C4-2B (cell line): Measurements from ENCODE around the gene C1QTNF6.

ENCODE experiments used
- H3K27ac ChIP-seq: fragments of 450-650 bp; 2 replicates; pipeline ENCODE4 v1.5.1; 2017
- CTCF ChIP-seq: fragments of 450-650 bp; conservative IDR thresholded peaks from 2 replicates; pipeline ENCODE4 v1.5.1; 2017; ENCODE audit warnings: mild to moderate bottlenecking
- ZFX ChIP-seq: fragments of 450-650 bp; IDR thresholded peaks from 2 replicates; pipeline ENCODE4 v1.6.1; 2017

Gene C1QTNF6

DNA sequence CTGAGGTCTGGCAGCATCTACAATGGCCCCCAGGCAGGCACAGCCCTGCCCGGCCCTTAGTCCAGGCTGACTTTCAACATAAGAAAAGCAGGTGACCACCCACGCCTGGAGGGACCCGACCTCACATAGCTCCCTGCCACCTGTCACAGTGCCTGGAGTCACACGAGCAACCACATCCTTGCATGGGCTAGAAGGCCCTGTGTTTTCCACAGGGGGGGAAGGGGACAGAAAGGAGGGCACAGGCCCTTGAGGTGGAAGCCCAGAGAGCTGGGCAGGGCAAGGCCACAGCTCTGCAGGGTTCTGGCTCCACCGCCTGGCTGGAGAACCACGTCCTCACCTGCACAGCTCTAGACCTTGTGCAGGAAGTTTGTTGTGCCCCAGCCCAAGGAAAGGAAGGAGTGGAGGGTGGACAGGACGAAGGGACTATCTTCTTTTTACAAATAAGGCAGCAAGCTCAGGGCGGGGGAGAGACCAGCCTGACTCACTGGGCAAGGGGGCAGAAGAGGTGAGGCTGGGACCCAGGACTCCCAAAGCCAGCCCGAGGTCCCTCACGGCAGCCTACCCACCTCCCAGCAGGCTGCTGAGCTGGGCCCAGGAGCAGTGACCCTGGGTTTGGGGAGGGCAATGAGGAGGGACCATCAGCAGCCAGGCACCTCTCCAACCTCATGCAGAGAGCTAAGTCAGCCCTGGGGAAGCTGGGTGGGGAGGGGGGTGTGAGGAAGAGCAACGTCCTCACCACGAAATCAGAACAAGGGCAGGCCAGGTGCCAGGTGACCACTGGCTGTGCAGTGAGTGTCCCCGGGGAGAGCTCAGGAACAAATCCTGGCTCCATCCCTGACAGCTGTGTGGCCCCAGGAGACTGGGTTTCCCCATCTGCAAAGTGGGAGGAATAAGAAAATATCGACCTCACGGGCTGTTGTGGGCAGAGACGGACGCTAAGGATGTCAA lies 4.3 kb downstream of the C1QTNF6 start:
- H3K27ac ChIP-seq, result no peak overlapping the region
- TF ChIP-seq ZFX (no peak), CTCF (no peak)

- no peak overlapping the region for H3K27ac ChIP-seq
- TF ChIP-seq ZFX (no peak), CTCF (no peak)
Measured at GRCh38 chr22:37182949-37183245, 5.2 kb downstream of the C1QTNF6 start.

DNA sequence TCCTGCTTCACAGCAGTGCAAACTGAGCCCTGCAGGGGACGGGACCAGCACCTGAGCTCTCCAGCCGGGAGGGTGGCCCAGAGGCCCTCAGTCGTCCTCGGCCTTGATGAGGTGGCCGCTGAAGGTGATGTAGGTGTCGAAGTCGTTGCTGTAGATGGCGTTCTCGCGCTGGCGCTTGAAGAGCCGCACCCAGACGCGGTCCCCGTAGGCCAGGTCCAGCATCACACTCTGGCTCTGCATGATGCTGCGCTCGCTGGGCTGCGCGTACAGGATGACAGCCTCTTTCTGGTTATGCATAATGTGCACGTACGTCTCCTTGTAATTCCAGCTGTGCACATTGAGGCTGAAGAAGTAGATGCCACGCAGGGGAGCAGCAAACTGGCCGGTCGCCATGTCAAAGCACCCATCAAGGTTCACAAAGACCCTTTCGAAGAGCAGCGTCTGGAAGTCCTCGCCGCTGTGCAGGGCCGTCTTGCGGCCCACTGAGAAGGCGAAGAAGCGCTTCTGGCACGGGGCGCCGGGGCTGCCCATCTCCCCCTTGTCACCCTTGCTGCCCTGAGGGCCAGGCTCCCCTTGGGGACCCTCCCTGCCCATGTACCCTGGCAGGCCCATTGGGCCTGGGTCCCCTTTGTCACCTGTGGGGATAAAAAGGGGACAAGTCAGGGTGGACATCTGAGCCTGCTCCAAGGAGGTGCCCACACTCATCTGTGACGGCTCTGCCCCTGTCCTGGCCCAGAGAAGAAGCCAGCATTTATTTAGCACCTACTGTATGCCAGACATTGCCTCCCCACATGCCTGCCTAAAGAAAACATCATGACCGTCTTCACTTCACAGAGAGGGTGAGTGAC lies 5.7 kb downstream of the C1QTNF6 start:
- TF ChIP-seq ZFX (no peak), CTCF (no peak)
- H3K27ac ChIP-seq, result no peak overlapping the region

- H3K27ac ChIP-seq, result no peak overlapping the region
- TF ChIP-seq CTCF, result no peak
- no peak for TF ChIP-seq ZFX
Measured at GRCh38 chr22:37181681-37182080, 6.4 kb downstream of the C1QTNF6 start.

- TF ChIP-seq CTCF (no peak), ZFX (no peak)
- no peak overlapping the region for H3K27ac ChIP-seq
Measured at GRCh38 chr22:37180531-37181231, 7.4 kb downstream of the C1QTNF6 start.

- no peak overlapping the region for H3K27ac ChIP-seq
- no peak for TF ChIP-seq CTCF
- TF ChIP-seq ZFX, result no peak
Measured at GRCh38 chr22:37179622-37180420, 8.2 kb downstream of the C1QTNF6 start.
